Measurements from ENCODE around the gene HIRA. TPM values are rescaled to one million over a fixed set of nuclear protein-coding genes. Genes with fewer than 3 reads are reported as not detected.

Gene HIRA
- total RNA-seq, 1 experiment from 2014 or later = 23.8 TPM

DNA sequence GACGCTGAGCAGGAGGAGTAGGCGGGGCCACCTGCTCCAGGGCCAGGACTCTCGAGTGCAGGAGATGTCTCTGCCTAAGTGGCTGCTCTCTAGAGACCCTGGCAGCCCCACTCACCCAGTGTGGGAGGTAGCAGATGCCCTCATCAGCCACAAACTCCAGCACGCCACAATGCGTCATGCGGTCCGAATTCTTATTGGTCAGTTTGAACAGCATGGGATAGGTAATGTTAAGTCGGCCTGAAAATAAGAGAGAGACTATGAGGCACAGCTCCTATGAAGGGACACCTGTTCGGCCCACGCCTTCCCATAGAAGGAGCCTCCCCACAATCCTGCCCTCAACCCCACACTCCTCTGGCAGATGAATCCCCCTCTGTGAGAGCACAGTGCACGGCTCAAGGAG is 40.0 kb upstream of the HIRA start:
- BruUV-seq (replicated peaks) = no TSS peak
- intact Hi-C loops (cut with micrococcal nuclease; ENCODE audit: unreplicated experiment) = no loop called here
- ATAC-seq = no peak
- Histone ChIP-seq H3K27ac (ENCODE audit: low read length) (no peak overlapping the region), H3K9me3 (ENCODE audit: control insufficient read depth, insufficient read depth, low read depth, low read length) (no peaks in the 10 kb centered on the region), H3K36me3 (ENCODE audit: control insufficient read depth, insufficient read depth, low read length) (peaks cover 12% of the 10 kb centered on the region), H3K4me3 (ENCODE audit: low read depth in 2 of 2, low read length in 2 of 2) (no peak overlapping the region), H3K27me3 (ENCODE audit: control insufficient read depth, insufficient read depth, low read length) (no peaks in the 10 kb centered on the region), H3K4me1 (ENCODE audit: control insufficient read depth, insufficient read depth, low read length) (no peaks in the 10 kb centered on the region; the same call in 1 of the 2 replicates)
- in situ Hi-C loops (cut with HindIII; ENCODE audit: low pct_unique_long_range_greater_than_20kb, low sequenced_read_pairs) = no loop called here
- POLR2A ChIA-PET = no interaction called here
- DNase-seq (ENCODE audit: low read depth, low spot score) = no peak
- CTCF ChIA-PET = no interaction called here
- TF ChIP-seq SIN3A (IDR thresholded peaks at IDR 0.05; ENCODE audit: borderline replicate concordance, insufficient read depth, low read depth, low read length) = no peak
- no peak for TF ChIP-seq CTCF (IDR thresholded peaks at IDR 0.05)
- no peak for TF ChIP-seq TCF7L2 (IDR thresholded peaks at IDR 0.05; ENCODE audit: low read depth, low read length)
- TF ChIP-seq REST (IDR thresholded peaks at IDR 0.05; ENCODE audit: insufficient read depth in 1 of 2, low read depth in 2 of 2, low read length in 1 of 2) = no peak
- no peak for TF ChIP-seq POLR2AphosphoS5 (IDR thresholded peaks at IDR 0.05; ENCODE audit: low read depth, low read length)

GRCh38 chr22:19470010-19470409 is 38.5 kb upstream of the HIRA start:
- no TSS peak for BruUV-seq (replicated peaks)
- Histone ChIP-seq H3K27me3 (ENCODE audit: control insufficient read depth, insufficient read depth, low read length) (no peaks in the 10 kb centered on the region), H3K4me3 (ENCODE audit: low read depth in 2 of 2, low read length in 2 of 2) (no peak overlapping the region), H3K27ac (ENCODE audit: low read length) (no peak overlapping the region), H3K9me3 (ENCODE audit: control insufficient read depth, insufficient read depth, low read depth, low read length) (no peaks in the 10 kb centered on the region), H3K4me1 (ENCODE audit: control insufficient read depth, insufficient read depth, low read length) (no peaks in the 10 kb centered on the region), H3K36me3 (ENCODE audit: control insufficient read depth, insufficient read depth, low read length) (peaks cover 18% of the 10 kb centered on the region)
- CTCF ChIA-PET = no interaction called here
- intact Hi-C loops (cut with micrococcal nuclease; ENCODE audit: unreplicated experiment) = no loop called here
- DNase-seq (ENCODE audit: low read depth, low spot score) = no peak
- TF ChIP-seq REST (IDR thresholded peaks at IDR 0.05; ENCODE audit: insufficient read depth in 1 of 2, low read depth in 2 of 2, low read length in 1 of 2) (no peak), SIN3A (IDR thresholded peaks at IDR 0.05; ENCODE audit: borderline replicate concordance, insufficient read depth, low read depth, low read length) (no peak), CTCF (IDR thresholded peaks at IDR 0.05) (no peak), TCF7L2 (IDR thresholded peaks at IDR 0.05; ENCODE audit: low read depth, low read length) (no peak), POLR2AphosphoS5 (IDR thresholded peaks at IDR 0.05; ENCODE audit: low read depth, low read length) (no peak)
- in situ Hi-C loops (cut with HindIII; ENCODE audit: low pct_unique_long_range_greater_than_20kb, low sequenced_read_pairs) = no loop called here
- POLR2A ChIA-PET = no interaction called here
- ATAC-seq = no peak
